Mesendoderm (in vitro differentiated cells): Measurements from ENCODE around the gene TNNC1.
A peak's percentile ranks its signal among the peaks of the same experiment; 100 is the strongest.

Source experiments
- DNase-seq: peaks from one replicate; pipeline ENCODE4 v3.0.0; 2013
- H2AK5ac ChIP-seq: 2 replicates; pipeline ENCODE4 v1.6.1; 2013; ENCODE audit warnings: low read length, inconsistent platforms
- H2BK120ac ChIP-seq: 2 replicates; pipeline ENCODE4 v1.6.1; 2013; ENCODE audit warnings: low read depth, mild to moderate bottlenecking, low read length, moderate library complexity, mixed read lengths
- H2BK15ac ChIP-seq: replicated peaks from 2 replicates; pipeline ENCODE4 v1.6.1; 2013; ENCODE audit warnings: low read depth, mild to moderate bottlenecking, moderate library complexity
- H2BK5ac ChIP-seq: 2 replicates; pipeline ENCODE4 v1.6.1; 2013; ENCODE audit warnings: low read length, inconsistent platforms
- H3K18ac ChIP-seq: 2 replicates; pipeline ENCODE4 v1.6.1; 2013; ENCODE audit warnings: mild to moderate bottlenecking, low read length, mixed read lengths
- H3K23ac ChIP-seq: one replicate; pipeline ENCODE4 v1.6.1; 2013; ENCODE audit warnings: low read length
- H3K27ac ChIP-seq: 2 replicates; pipeline ENCODE4 v1.5.1; 2013; ENCODE audit warnings: low read depth, mild to moderate bottlenecking, inconsistent platforms, low read length, moderate library complexity
- H3K27me3 ChIP-seq: 2 replicates; pipeline ENCODE4 v1.6.1; 2013; ENCODE audit warnings: low read length, control low read depth, mild to moderate bottlenecking, inconsistent platforms; ENCODE audit not compliant: insufficient read depth, poor library complexity
- H3K36me3 ChIP-seq: 2 replicates; pipeline ENCODE4 v1.6.1; 2013; ENCODE audit warnings: low read length, inconsistent platforms; ENCODE audit not compliant: control insufficient read depth, insufficient read depth
- H3K4ac ChIP-seq: one replicate; pipeline ENCODE4 v1.6.1; 2013; ENCODE audit warnings: low read depth, mild to moderate bottlenecking, low read length, moderate library complexity
- H3K4me1 ChIP-seq: 2 replicates; pipeline ENCODE4 v1.6.1; 2013; ENCODE audit warnings: low read depth, low read length, inconsistent platforms; ENCODE audit not compliant: control insufficient read depth
- H3K4me2 ChIP-seq: 2 replicates; pipeline ENCODE4 v1.6.1; 2013; ENCODE audit warnings: low read length
- H3K4me3 ChIP-seq: 2 replicates; pipeline ENCODE4 v1.5.1; 2013; ENCODE audit warnings: mild to moderate bottlenecking, low read length
- H3K56ac ChIP-seq: one replicate; pipeline ENCODE4 v1.6.1; 2013; ENCODE audit warnings: low read length
- H3K79me1 ChIP-seq: 2 replicates; pipeline ENCODE4 v1.6.1; 2013; ENCODE audit warnings: low read length, inconsistent platforms
- H3K79me2 ChIP-seq: 2 replicates; pipeline ENCODE4 v1.6.1; 2013; ENCODE audit warnings: mild to moderate bottlenecking, low read length; ENCODE audit not compliant: control insufficient read depth, insufficient read depth
- H3K9ac ChIP-seq: 2 replicates; pipeline ENCODE4 v1.6.1; 2013; ENCODE audit warnings: low read length, inconsistent platforms
- H4K5ac ChIP-seq: one replicate; pipeline ENCODE4 v1.6.1; 2013; ENCODE audit warnings: low read length
- H4K8ac ChIP-seq: one replicate; pipeline ENCODE4 v1.6.1; 2013; ENCODE audit warnings: low read depth, mild to moderate bottlenecking, control low read depth, low read length, moderate library complexity
- WGBS: extraction: QIAGEN DNeasy Blood & Tissue Kit; methylation state at CpG from one replicate; pipeline ENCODE4 v1.1.7; 2013; ENCODE audit warnings: low lambda C conversion rate, missing lambda C conversion rate; ENCODE audit not compliant: insufficient coverage; ENCODE audit errors: extremely low coverage; 5-methylcytosine and 5-hydroxymethylcytosine counted together

The TNNC1 gene

DNA sequence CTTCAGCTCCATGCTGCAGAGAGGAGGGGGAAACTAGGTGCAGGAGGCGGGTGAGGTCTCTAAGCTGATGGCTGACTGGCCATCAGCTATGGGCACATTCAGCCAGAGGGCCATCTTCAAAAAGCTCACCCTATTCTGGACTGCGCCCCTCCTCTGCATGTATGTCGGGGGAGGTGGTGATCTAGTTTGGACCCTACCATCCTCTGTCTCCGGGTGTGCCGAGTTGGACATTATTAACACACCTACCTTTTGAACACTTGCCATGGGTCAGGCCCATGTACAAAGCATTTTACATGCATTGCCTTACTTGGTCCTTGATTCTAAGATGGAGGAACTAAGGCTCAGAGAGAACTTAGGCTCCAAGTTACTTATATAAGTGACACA is 3.0 kb upstream of the TNNC1 start:
- no peak for DNase-seq
- no peak overlapping the region for H3K27ac ChIP-seq
- no peak overlapping the region for H4K8ac ChIP-seq
- no CpG with 5 or more reads among the region's 5 CpGs for WGBS
- no peak overlapping the region for H2BK15ac ChIP-seq
- peak overlapping the region; percentile 89 for H3K56ac ChIP-seq
- H2AK5ac ChIP-seq = peak overlapping the region; percentile 95
- peak overlapping the region; percentile 94 for H3K4me3 ChIP-seq
- H3K4me1 ChIP-seq = peaks cover 11% of the 10 kb centered on the region
- no peak overlapping the region for H2BK120ac ChIP-seq
- H4K5ac ChIP-seq = no peak overlapping the region
- H3K18ac ChIP-seq = no peak overlapping the region
- H3K23ac ChIP-seq = no peak overlapping the region
- peak overlapping the region; percentile 97 for H3K4me2 ChIP-seq
- H3K79me2 ChIP-seq = peaks cover 18% of the 10 kb centered on the region
- H3K9ac ChIP-seq = peak overlapping the region; percentile 94
- H3K27me3 ChIP-seq = no peaks in the 10 kb centered on the region
- no peak overlapping the region for H3K4ac ChIP-seq
- no peak overlapping the region for H2BK5ac ChIP-seq
- peaks cover 20% of the 10 kb centered on the region for H3K79me1 ChIP-seq
- H3K36me3 ChIP-seq = peaks cover 3% of the 10 kb centered on the region

DNA sequence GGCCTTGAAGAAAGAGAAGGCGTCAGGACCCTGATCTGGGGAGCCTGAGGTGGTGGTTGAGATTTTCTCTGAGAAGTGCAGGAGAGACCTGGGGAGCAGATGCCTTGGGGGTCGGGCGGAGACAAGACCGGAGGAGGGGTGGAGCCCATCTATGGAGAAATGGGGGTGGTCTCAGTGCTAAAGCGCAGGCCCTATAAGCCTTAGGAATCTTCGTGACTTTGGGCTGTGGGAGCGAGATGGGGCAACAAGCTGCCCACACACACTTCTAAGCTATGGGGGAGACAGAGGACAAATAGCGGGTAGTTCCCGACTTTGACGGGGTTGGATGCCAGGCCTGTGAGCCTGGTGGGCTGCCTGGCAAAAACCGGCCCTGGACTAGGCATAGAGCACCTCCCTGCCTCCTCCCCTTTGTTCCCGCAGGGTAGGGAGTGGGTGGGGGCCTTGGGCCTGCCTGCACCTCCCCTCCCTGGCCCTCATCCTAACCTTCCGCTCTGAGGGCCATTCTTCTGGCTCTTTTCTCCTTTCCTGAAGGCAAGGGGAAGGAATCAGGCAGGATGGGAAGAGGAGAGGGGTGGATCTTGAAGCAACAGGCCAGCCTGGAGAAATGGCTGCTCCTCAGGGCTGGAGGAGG is 2.4 kb upstream of the TNNC1 start:
- Histone ChIP-seq H3K4ac (peak overlapping the region; percentile 81), H3K18ac (peak overlapping the region; percentile 82), H3K4me2 (peak overlapping the region; percentile 97), H2BK5ac (no peak overlapping the region), H3K27me3 (no peaks in the 10 kb centered on the region), H3K36me3 (peaks cover 2% of the 10 kb centered on the region), H3K23ac (no peak overlapping the region), H3K56ac (peak overlapping the region; percentile 89), H4K8ac (no peak overlapping the region), H2AK5ac (peak overlapping the region; percentile 95), H3K4me1 (peaks cover 11% of the 10 kb centered on the region), H2BK120ac (no peak overlapping the region), H3K27ac (no peak overlapping the region), H3K9ac (peak overlapping the region; percentile 94), H3K4me3 (peak overlapping the region; percentile 94), H4K5ac (no peak overlapping the region), H2BK15ac (no peak overlapping the region), H3K79me1 (peaks cover 20% of the 10 kb centered on the region), H3K79me2 (peaks cover 18% of the 10 kb centered on the region)
- WGBS = no CpG with 5 or more reads among the region's 13 CpGs
- peak; percentile 51 for DNase-seq

DNA sequence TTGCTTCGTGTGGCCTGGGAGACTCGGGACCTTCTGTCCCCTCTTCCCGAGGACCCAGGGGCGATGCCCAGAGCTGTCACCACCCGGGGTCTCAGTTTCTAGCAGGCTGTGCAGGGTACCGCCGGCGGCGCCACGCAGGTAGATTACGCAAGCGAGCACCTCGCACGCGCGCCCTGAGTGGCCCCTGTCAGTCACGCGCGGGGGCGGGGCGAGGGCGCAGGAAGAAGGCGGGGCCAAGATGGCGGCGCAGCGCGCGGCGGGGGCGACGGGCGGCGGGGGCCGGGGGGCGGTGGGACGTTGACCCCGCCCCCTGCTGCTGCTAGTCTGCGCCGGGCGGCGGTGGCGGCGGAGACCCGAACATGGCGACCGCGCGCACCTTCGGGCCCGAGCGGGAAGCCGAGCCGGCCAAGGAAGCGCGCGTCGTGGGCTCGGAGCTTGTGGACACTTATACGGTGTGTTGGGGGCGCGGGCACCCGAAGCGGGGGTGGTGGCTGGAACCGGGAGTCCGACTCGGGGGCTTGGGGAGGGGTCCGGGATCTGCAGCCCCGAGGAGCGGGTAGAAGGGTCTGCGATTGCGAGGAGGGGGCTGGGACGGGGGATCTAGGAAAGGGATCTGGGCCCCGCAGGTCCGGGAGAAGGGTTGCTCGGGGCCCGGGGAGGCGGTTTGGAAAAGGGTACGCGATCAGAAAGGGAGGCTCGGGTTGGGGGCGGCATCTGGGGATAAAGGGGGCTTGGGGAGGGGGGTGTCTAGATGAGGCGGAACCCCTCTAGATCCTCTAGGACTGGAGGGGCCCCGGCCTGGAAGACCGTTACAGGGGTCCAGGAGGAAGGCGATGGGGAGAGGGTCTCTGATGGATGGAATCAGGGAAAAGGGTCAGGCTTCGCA is 1.7 kb upstream of the TNNC1 start, which contains the start of gene NISCH:
TSS of gene NISCH (plus strand) at position 322 of the 886 bp plus-strand sequence. CDS start at position 360, 38 bp downstream.
- Histone ChIP-seq H3K4me1 (peaks cover 11% of the 10 kb centered on the region), H3K4ac (peak within 1 kb of the TSS; percentile 81), H2BK15ac (peak within 1 kb of the TSS; percentile 1), H3K18ac (peak within 1 kb of the TSS; percentile 82), H3K9ac (peak within 1 kb of the TSS; percentile 94), H3K4me2 (peak within 1 kb of the TSS; percentile 97), H3K79me1 (peaks cover 20% of the 10 kb centered on the region), H2BK120ac (peak within 1 kb of the TSS; percentile 16), H3K27me3 (no peaks in the 10 kb centered on the region), H2BK5ac (peak within 1 kb of the TSS; percentile 52), H3K4me3 (peak within 1 kb of the TSS; percentile 94), H4K5ac (peak within 1 kb of the TSS; percentile 97), H3K23ac (no peak within 1 kb of the TSS), H3K79me2 (peaks cover 18% of the 10 kb centered on the region), H3K36me3 (peaks cover 2% of the 10 kb centered on the region), H3K27ac (peak within 1 kb of the TSS; percentile 18), H2AK5ac (peak within 1 kb of the TSS; percentile 96), H4K8ac (no peak within 1 kb of the TSS), H3K56ac (peak within 1 kb of the TSS; percentile 89)
- DNase-seq = peak; percentile 81
- no CpG with 5 or more reads among the region's 86 CpGs for WGBS

DNA sequence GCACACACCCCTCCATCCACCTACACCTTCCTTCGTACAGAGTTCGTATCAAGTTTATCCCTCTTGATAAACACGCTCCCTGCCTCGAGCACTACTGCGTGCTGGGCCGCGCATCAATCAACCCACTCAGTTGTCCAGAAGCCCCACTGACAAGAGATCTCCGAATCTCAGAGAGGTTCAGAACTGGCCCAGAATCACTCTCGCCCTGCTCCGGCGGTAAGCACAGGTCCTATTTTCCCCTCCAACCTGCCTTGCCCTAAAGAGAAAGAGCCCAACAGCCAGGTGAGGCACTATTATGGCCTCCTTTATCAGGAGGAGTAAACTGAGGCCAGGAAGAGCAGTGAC is 1.1 kb upstream of the TNNC1 start:
- Histone ChIP-seq H2AK5ac (peak overlapping the region; percentile 96), H3K4me3 (no peak overlapping the region), H3K4me2 (peak overlapping the region; percentile 65), H2BK5ac (peak overlapping the region; percentile 52), H3K27me3 (no peaks in the 10 kb centered on the region), H3K27ac (no peak overlapping the region), H3K79me1 (peaks cover 20% of the 10 kb centered on the region), H3K18ac (peak overlapping the region; percentile 31), H4K5ac (peak overlapping the region; percentile 97), H4K8ac (no peak overlapping the region), H3K56ac (peak overlapping the region; percentile 88), H2BK120ac (no peak overlapping the region), H2BK15ac (peak overlapping the region; percentile 1), H3K4me1 (peaks cover 11% of the 10 kb centered on the region), H3K23ac (no peak overlapping the region), H3K9ac (peak overlapping the region; percentile 73), H3K79me2 (peaks cover 18% of the 10 kb centered on the region), H3K36me3 (peaks cover 2% of the 10 kb centered on the region), H3K4ac (no peak overlapping the region)
- WGBS = no CpG with 5 or more reads among the region's 11 CpGs
- DNase-seq = no peak

DNA sequence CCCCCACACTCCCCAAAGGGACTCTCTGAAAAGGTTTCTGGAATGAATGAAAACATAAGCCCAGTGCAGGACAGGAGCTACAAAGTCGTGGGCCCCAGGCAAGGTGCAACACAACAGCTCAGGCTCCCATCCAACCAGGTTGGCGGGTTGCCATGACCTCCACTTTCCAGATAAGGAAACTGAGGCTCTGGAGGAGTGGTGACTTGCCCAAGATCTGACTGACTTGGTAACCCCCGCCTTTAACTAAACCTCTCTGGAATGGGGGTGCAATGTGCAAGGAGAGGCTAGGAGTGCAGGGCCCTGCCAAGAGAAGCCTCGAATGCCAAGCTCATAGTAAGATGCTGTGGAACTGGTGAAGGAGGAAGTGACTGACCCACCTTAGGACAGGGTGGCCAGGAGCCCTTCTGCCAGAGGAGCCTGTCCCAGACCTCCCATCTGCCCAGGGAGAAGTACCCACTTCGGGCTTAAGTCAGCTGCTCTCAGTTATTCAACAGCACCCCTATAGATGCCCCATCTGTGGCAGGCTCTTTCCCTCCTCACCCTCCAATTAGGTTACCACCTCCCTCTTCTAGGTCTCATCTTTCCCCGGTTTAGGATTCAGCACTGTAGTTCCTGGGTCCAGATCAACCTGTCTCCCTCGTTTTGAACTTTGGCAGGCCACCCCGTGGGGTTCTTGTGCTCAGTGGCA is 553 bp upstream of the TNNC1 start:
- no peak overlapping the region for H3K4me2 ChIP-seq
- H2BK120ac ChIP-seq = no peak overlapping the region
- no peak overlapping the region for H3K18ac ChIP-seq
- no peak overlapping the region for H2BK15ac ChIP-seq
- no peaks in the 10 kb centered on the region for H3K27me3 ChIP-seq
- no CpG with 5 or more reads among the region's 8 CpGs for WGBS
- peak overlapping the region; percentile 88 for H3K56ac ChIP-seq
- DNase-seq = no peak
- H3K23ac ChIP-seq = no peak overlapping the region
- peak overlapping the region; percentile 97 for H4K5ac ChIP-seq
- peaks cover 20% of the 10 kb centered on the region for H3K79me1 ChIP-seq
- H3K36me3 ChIP-seq = peaks cover 2% of the 10 kb centered on the region
- no peak overlapping the region for H3K4me3 ChIP-seq
- peaks cover 11% of the 10 kb centered on the region for H3K4me1 ChIP-seq
- H3K79me2 ChIP-seq = peaks cover 18% of the 10 kb centered on the region
- no peak overlapping the region for H3K9ac ChIP-seq
- no peak overlapping the region for H4K8ac ChIP-seq
- H2AK5ac ChIP-seq = no peak overlapping the region
- H2BK5ac ChIP-seq = no peak overlapping the region
- no peak overlapping the region for H3K27ac ChIP-seq
- H3K4ac ChIP-seq = no peak overlapping the region
